HEK293 (cell line): ENCODE data around the gene DGKB.

ENCODE experiments used
- CTCF ChIA-PET: fragments of 350-600 bp; formaldehyde crosslinking; extraction: SDS; loops from one replicate; lab custom pipeline; 2021; ENCODE audit warnings: antibody characterized with exemption; lab: Yijun Ruan, JAX
- POLR2A ChIA-PET: fragments of 300-600 bp; formaldehyde crosslinking; extraction: SDS; loops from one replicate; lab custom pipeline; 2020; ENCODE audit warnings: antibody characterized with exemption, inconsistent platforms; lab: Yijun Ruan, JAX
- H3K27ac ChIP-seq: fragments of 200-500 bp; sonication (Bioruptor generic); 2 replicates; pipeline ENCODE4 v1.5.1; 2014; ENCODE audit warnings: low read depth, low read length, control low read depth, inconsistent platforms; ENCODE audit errors: extremely low read depth
- H3K36me3 ChIP-seq, 2 experiments: fragments of 200-500 bp in 1 of 2; sonication (Bioruptor generic) in 1 of 2; 1 replicate in 1 of 2; 2 replicates in 1 of 2; pipeline ENCODE4 v1.5.1; 2014 to 2017; ENCODE audit warnings: inconsistent platforms in 2 of 2, low read length in 2 of 2; ENCODE audit not compliant: control insufficient read depth in 2 of 2, insufficient read depth in 1 of 2
- H3K4me1 ChIP-seq: fragments of 200-500 bp; sonication (Bioruptor generic); 2 replicates; pipeline ENCODE4 v1.5.1; 2014; ENCODE audit warnings: mild to moderate bottlenecking, low read length, inconsistent platforms; ENCODE audit not compliant: control insufficient read depth, insufficient read depth
- H3K4me3 ChIP-seq: 2 replicates; pipeline ENCODE4 v1.5.1; 2011; ENCODE audit warnings: low read depth, mild to moderate bottlenecking, control low read depth, low read length, moderate library complexity
- H3K9me3 ChIP-seq: fragments of 200-500 bp; sonication (Bioruptor generic); 2 replicates; pipeline ENCODE4 v1.5.1; 2014; ENCODE audit warnings: low read depth, low read length, inconsistent platforms; ENCODE audit not compliant: control insufficient read depth, insufficient read depth
- AEBP2 ChIP-seq: fragments of 450-650 bp; formaldehyde crosslinking; IDR thresholded peaks from 2 replicates; pipeline ENCODE4 v1.5.1; 2016; ENCODE audit warnings: missing biosample characterization, missing genetic modification characterization, borderline replicate concordance
- ATF2 ChIP-seq: fragments of 450-650 bp; formaldehyde crosslinking; IDR thresholded peaks from 2 replicates; pipeline ENCODE4 v1.5.1; 2016; ENCODE audit warnings: missing biosample characterization, missing genetic modification characterization, low read depth
- CTCF ChIP-seq: fragments of 450-650 bp; formaldehyde crosslinking; IDR thresholded peaks from 2 replicates; pipeline ENCODE4 v1.5.1; 2016; ENCODE audit warnings: missing biosample characterization, missing genetic modification characterization
- GLI4 ChIP-seq: fragments of 450-650 bp; formaldehyde crosslinking; IDR thresholded peaks from 2 replicates; pipeline ENCODE4 v1.5.1; 2016; ENCODE audit warnings: missing biosample characterization, missing genetic modification characterization
- HOXA7 ChIP-seq: sonication (generic); formaldehyde crosslinking; IDR thresholded peaks from 2 replicates; pipeline ENCODE4 v1.8.1; 2022; ENCODE audit warnings: missing genetic modification reagents, borderline replicate concordance
- HOXD13 ChIP-seq: sonication (generic); formaldehyde crosslinking; IDR thresholded peaks from 2 replicates; pipeline ENCODE4 v1.8.0; 2022; ENCODE audit warnings: missing genetic modification reagents, borderline replicate concordance
- KLF10 ChIP-seq: fragments of 450-650 bp; IDR thresholded peaks from 2 replicates; pipeline ENCODE4 v1.5.1; 2018; ENCODE audit warnings: missing biosample characterization, mild to moderate bottlenecking, missing genetic modification characterization
- PRDM4 ChIP-seq: fragments of 450-650 bp; formaldehyde crosslinking; IDR thresholded peaks from 2 replicates; pipeline ENCODE4 v1.5.1; 2017; ENCODE audit warnings: missing biosample characterization, missing genetic modification characterization
- SALL2 ChIP-seq: fragments of 450-650 bp; formaldehyde crosslinking; IDR thresholded peaks from 2 replicates; pipeline ENCODE4 v1.5.0; 2017; ENCODE audit warnings: missing biosample characterization, mild to moderate bottlenecking, missing genetic modification characterization, borderline replicate concordance
- SCRT1 ChIP-seq: fragments of 450-650 bp; formaldehyde crosslinking; IDR thresholded peaks from 2 replicates; pipeline ENCODE4 v1.5.1; 2016; ENCODE audit warnings: missing biosample characterization, missing genetic modification characterization, borderline replicate concordance
- TCF7L2 ChIP-seq: IDR thresholded peaks from 2 replicates; pipeline ENCODE4 v1.6.1; 2011; ENCODE audit warnings: low read depth, mild to moderate bottlenecking, inconsistent platforms, low read length, moderate library complexity, borderline replicate concordance
- ZBTB20 ChIP-seq: fragments of 450-650 bp; formaldehyde crosslinking; IDR thresholded peaks from 2 replicates; pipeline ENCODE4 v1.5.1; 2016; ENCODE audit warnings: missing biosample characterization, missing genetic modification characterization
- ZBTB7A ChIP-seq: fragments of 450-650 bp; formaldehyde crosslinking; IDR thresholded peaks from 2 replicates; pipeline ENCODE4 v1.5.1; 2016; ENCODE audit warnings: low read depth, missing biosample characterization, missing genetic modification characterization
- ZNF114 ChIP-seq: fragments of 450-650 bp; formaldehyde crosslinking; IDR thresholded peaks from 2 replicates; pipeline ENCODE4 v1.5.0; 2017; ENCODE audit warnings: missing biosample characterization, missing genetic modification characterization
- ZNF184 ChIP-seq: fragments of 450-650 bp; IDR thresholded peaks from 2 replicates; pipeline ENCODE4 v1.5.1; 2018; ENCODE audit warnings: missing biosample characterization, mild to moderate bottlenecking, missing genetic modification characterization
- ZNF24 ChIP-seq: fragments of 450-650 bp; formaldehyde crosslinking; IDR thresholded peaks from 2 replicates; pipeline ENCODE4 v1.5.1; 2016; ENCODE audit warnings: missing biosample characterization, missing genetic modification characterization
- ZNF274 ChIP-seq, 2 experiments: fragments of 200-500 bp in 1 of 2; fragments of 450-650 bp in 1 of 2; sonication (Bioruptor generic) in 1 of 2; formaldehyde crosslinking in 1 of 2; IDR thresholded peaks; 2 replicates each; pipeline versions ENCODE4 v1.5.1 to v1.6.1; 2014 to 2016; ENCODE audit warnings: borderline replicate concordance in 1 of 2, inconsistent platforms in 1 of 2, low read length in 1 of 2, missing biosample characterization in 1 of 2, missing genetic modification characterization in 1 of 2
- ZNF311 ChIP-seq: fragments of 450-650 bp; formaldehyde crosslinking; IDR thresholded peaks from 2 replicates; pipeline ENCODE4 v1.5.1; 2017; ENCODE audit warnings: missing biosample characterization, missing genetic modification characterization, borderline replicate concordance
- ZNF335 ChIP-seq: fragments of 450-650 bp; formaldehyde crosslinking; conservative IDR thresholded peaks from 2 replicates; pipeline ENCODE4 v1.5.1; 2016; ENCODE audit warnings: missing biosample characterization, missing genetic modification characterization
- ZNF48 ChIP-seq: fragments of 450-650 bp; formaldehyde crosslinking; IDR thresholded peaks from 2 replicates; pipeline ENCODE4 v1.5.1; 2016; ENCODE audit warnings: missing biosample characterization, missing genetic modification characterization
- ZNF514 ChIP-seq: fragments of 450-650 bp; formaldehyde crosslinking; IDR thresholded peaks from 2 replicates; pipeline ENCODE4 v1.5.1; 2016; ENCODE audit warnings: missing biosample characterization, missing genetic modification characterization
- ZNF529 ChIP-seq: fragments of 450-650 bp; formaldehyde crosslinking; IDR thresholded peaks from 2 replicates; pipeline ENCODE4 v1.5.1; 2017; ENCODE audit warnings: missing genetic modification characterization, missing biosample characterization; ENCODE audit not compliant: insufficient replicate concordance
- ZNF530 ChIP-seq: fragments of 450-650 bp; formaldehyde crosslinking; IDR thresholded peaks from 2 replicates; pipeline ENCODE4 v1.5.1; 2016; ENCODE audit warnings: low read depth, missing biosample characterization, missing genetic modification characterization
- ZNF548 ChIP-seq: fragments of 450-650 bp; formaldehyde crosslinking; IDR thresholded peaks from 2 replicates; pipeline ENCODE4 v1.5.1; 2016; ENCODE audit warnings: missing biosample characterization, missing genetic modification characterization
- ZNF560 ChIP-seq: fragments of 450-650 bp; formaldehyde crosslinking; IDR thresholded peaks from 2 replicates; pipeline ENCODE4 v1.5.1; 2017; ENCODE audit warnings: missing biosample characterization, missing genetic modification characterization, borderline replicate concordance
- ZNF670 ChIP-seq: fragments of 450-650 bp; formaldehyde crosslinking; IDR thresholded peaks from 2 replicates; pipeline ENCODE4 v1.5.1; 2016; ENCODE audit warnings: missing biosample characterization, missing genetic modification characterization, low read depth

Gene DGKB

GRCh38 chr7:14896461-14896860 is 6.1 kb downstream of the DGKB start:
- H3K4me3 ChIP-seq = no peak overlapping the region
- no peaks in the 10 kb centered on the region for H3K36me3 ChIP-seq
- CTCF ChIA-PET = no interaction called here
- H3K27ac ChIP-seq = no peak overlapping the region
- H3K9me3 ChIP-seq = no peaks in the 10 kb centered on the region
- TF ChIP-seq ZNF274 (IDR thresholded peaks at IDR 0.05; ENCODE audit: low read length) (no peak), ZNF274 (tag by site-specific recombination; IDR thresholded peaks at IDR 0.05; ENCODE audit: borderline replicate concordance) (no peak), HOXA7 (CRISPR knock-in tag) (no peak), KLF10 (tag by site-specific recombination) (no peak), ZNF184 (no peak), ZNF560 (tag by site-specific recombination) (no peak), ATF2 (0 out of 2 replicates have a peak, but pooled peaks have one; percentile 32)
- POLR2A ChIA-PET = no interaction called here
- no peaks in the 10 kb centered on the region for H3K4me1 ChIP-seq

- CTCF ChIA-PET = no interaction called here
- Histone ChIP-seq H3K4me3 (no peak overlapping the region), H3K27ac (no peak overlapping the region), H3K4me1 (no peaks in the 10 kb centered on the region), H3K9me3 (no peaks in the 10 kb centered on the region), H3K36me3 (no peaks in the 10 kb centered on the region)
- POLR2A ChIA-PET = no interaction called here
- no peak for TF ChIP-seq SCRT1
- no peak for TF ChIP-seq ZNF311 (tag by site-specific recombination)
- no peak for TF ChIP-seq PRDM4 (tag by site-specific recombination)
- no peak for TF ChIP-seq ZNF548 (tag by site-specific recombination)
- no peak for TF ChIP-seq CTCF (tag by site-specific recombination)
- TF ChIP-seq AEBP2 (tag by site-specific recombination) = no peak
- TF ChIP-seq, all 188 proteins: peak for 0
These were observed 7.7 kb downstream of the DGKB start for GRCh38 chr7:14894826-14895225.

- ChIA-PET POLR2A (no interaction called here), CTCF (no interaction called here)
- Histone ChIP-seq H3K36me3 (no peaks in the 10 kb centered on the region), H3K4me3 (no peak overlapping the region), H3K4me1 (no peaks in the 10 kb centered on the region), H3K27ac (no peak overlapping the region), H3K9me3 (no peaks in the 10 kb centered on the region)
- TF ChIP-seq ZNF529 (tag by site-specific recombination) (no peak), ZNF24 (tag by site-specific recombination) (no peak), ZBTB7A (tag by site-specific recombination) (no peak), ZNF48 (tag by site-specific recombination) (no peak), HOXD13 (CRISPR knock-in tag) (no peak), GLI4 (tag by site-specific recombination) (no peak), TCF7L2 (no peak), ZNF530 (tag by site-specific recombination) (no peak), ZNF114 (no peak), SALL2 (tag by site-specific recombination) (no peak), ZNF670 (tag by site-specific recombination) (no peak), ZNF335 (tag by site-specific recombination) (no peak), ZNF514 (no peak), ZBTB20 (tag by site-specific recombination) (no peak)
These were observed 9.6 kb downstream of the DGKB start for GRCh38 chr7:14892961-14893360.
